ENCODE measurements around the gene SYNDIG1L.
"Not testable (repeated sequence)": the region's sequence is repeated elsewhere in the genome, so short reads cannot be mapped to it uniquely, and the experiment has no call there.

Gene SYNDIG1L

GRCh38 chr14:74401504-74402241, 24.3 kb downstream of the SYNDIG1L start:
- DNase-seq, result no peak

- DNase-seq, result no peak
Measured at GRCh38 chr14:74400919-74401503, 25.0 kb downstream of the SYNDIG1L start.

GRCh38 chr14:74400031-74400685, 25.9 kb downstream of the SYNDIG1L start:
- no peak for DNase-seq

GRCh38 chr14:74395094-74395493, 30.9 kb downstream of the SYNDIG1L start:
- DNase-seq, result no peak

GRCh38 chr14:74394549-74394948, 31.5 kb downstream of the SYNDIG1L start:
- no peak for DNase-seq

GRCh38 chr14:74392616-74393570, 33.1 kb downstream of the SYNDIG1L start:
- no peak for DNase-seq

GRCh38 chr14:74391479-74391878, 34.5 kb downstream of the SYNDIG1L start:
- DNase-seq, result no peak

- DNase-seq, result not testable (repeated sequence)
Measured at GRCh38 chr14:74390505-74390904, 35.5 kb downstream of the SYNDIG1L start.

GRCh38 chr14:74389980-74390379, 36.0 kb downstream of the SYNDIG1L start:
- DNase-seq, result no peak

- DNase-seq, result no peak
Measured at GRCh38 chr14:74382231-74382630, 43.8 kb downstream of the SYNDIG1L start.

- DNase-seq, result not testable (repeated sequence)
Measured at GRCh38 chr14:74381571-74381970, 44.4 kb downstream of the SYNDIG1L start.

- no peak for DNase-seq
Measured at GRCh38 chr14:74380845-74381244, 45.2 kb downstream of the SYNDIG1L start.

GRCh38 chr14:74380172-74380571, 45.8 kb downstream of the SYNDIG1L start:
- no peak for DNase-seq

GRCh38 chr14:74377976-74378690, 47.9 kb downstream of the SYNDIG1L start:
- no peak for DNase-seq

- DNase-seq, result no peak
Measured at GRCh38 chr14:74368441-74368840, 57.6 kb downstream of the SYNDIG1L start.

GRCh38 chr14:74368026-74368425, 58.0 kb downstream of the SYNDIG1L start:
- no peak for DNase-seq

GRCh38 chr14:74364271-74364880, 61.6 kb downstream of the SYNDIG1L start:
- no peak for DNase-seq

GRCh38 chr14:74362361-74362915, 63.6 kb downstream of the SYNDIG1L start:
- DNase-seq, result peak; percentile 93

- DNase-seq, result no peak
Measured at GRCh38 chr14:74360163-74360562, 65.8 kb downstream of the SYNDIG1L start.

- no peak for DNase-seq
Measured at GRCh38 chr14:74358176-74358829, 67.7 kb downstream of the SYNDIG1L start.

- DNase-seq, result no peak
Measured at GRCh38 chr14:74357585-74357984, 68.4 kb downstream of the SYNDIG1L start.

Data from NCI-H1694 (cell line).